Fibroblast of lung (primary cell): ENCODE data around the gene PIK3R6.

ENCODE experiments used
- CTCF ChIP-seq, 2 donors: IDR thresholded peaks in 1 of 2; conservative IDR thresholded peaks in 1 of 2; 1 replicate in 1 of 2; 2 replicates in 1 of 2; pipeline ENCODE4 v1.5.1; 2011 to 2012; ENCODE audit warnings: low read length in 2 of 2, control low read depth in 1 of 2, inconsistent platforms in 1 of 2, low read depth in 1 of 2, mild to moderate bottlenecking in 1 of 2
- EZH2 ChIP-seq: IDR thresholded peaks from 2 replicates; pipeline ENCODE4 v1.5.1; 2012; ENCODE audit warnings: low read length, control low read depth, mild to moderate bottlenecking; ENCODE audit errors: missing control alignments

DNA sequence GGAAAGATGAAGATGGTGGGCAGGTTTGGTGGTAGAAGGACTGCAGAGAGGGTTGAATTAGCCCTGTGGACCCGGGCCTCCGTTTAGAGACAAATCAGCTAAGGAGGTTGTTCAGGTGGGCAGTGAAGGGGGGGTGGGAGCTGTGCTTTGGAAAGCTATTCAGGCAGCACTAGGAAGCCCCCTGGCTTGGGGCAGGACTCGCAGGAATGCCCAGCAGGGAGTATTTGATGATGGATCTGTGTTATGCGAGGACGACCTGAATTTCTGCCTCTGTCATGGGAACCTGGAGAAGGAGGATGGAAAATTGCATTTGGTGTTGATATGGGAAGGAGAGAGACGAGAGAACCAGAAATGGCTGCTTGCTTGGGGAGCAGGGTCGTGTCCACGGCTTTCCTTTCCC is 112.6 kb downstream of the PIK3R6 start:
- no peak for TF ChIP-seq CTCF (conservative IDR thresholded peaks at IDR 0.05 in 1 of 2, IDR thresholded peaks at IDR 0.05 in 1 of 2; ENCODE audit: low read depth in 1 of 2, low read length in 2 of 2)
- TF ChIP-seq EZH2: no peak
